ENCODE data around the gene FLT4. TPM values are rescaled to one million over a fixed set of nuclear protein-coding genes. Genes with fewer than 3 reads are reported as not detected.

FLT4 gene
- polyA plus RNA-seq, 10 donors, result 5.6 to 11.7 (median 8.1) TPM

DNA sequence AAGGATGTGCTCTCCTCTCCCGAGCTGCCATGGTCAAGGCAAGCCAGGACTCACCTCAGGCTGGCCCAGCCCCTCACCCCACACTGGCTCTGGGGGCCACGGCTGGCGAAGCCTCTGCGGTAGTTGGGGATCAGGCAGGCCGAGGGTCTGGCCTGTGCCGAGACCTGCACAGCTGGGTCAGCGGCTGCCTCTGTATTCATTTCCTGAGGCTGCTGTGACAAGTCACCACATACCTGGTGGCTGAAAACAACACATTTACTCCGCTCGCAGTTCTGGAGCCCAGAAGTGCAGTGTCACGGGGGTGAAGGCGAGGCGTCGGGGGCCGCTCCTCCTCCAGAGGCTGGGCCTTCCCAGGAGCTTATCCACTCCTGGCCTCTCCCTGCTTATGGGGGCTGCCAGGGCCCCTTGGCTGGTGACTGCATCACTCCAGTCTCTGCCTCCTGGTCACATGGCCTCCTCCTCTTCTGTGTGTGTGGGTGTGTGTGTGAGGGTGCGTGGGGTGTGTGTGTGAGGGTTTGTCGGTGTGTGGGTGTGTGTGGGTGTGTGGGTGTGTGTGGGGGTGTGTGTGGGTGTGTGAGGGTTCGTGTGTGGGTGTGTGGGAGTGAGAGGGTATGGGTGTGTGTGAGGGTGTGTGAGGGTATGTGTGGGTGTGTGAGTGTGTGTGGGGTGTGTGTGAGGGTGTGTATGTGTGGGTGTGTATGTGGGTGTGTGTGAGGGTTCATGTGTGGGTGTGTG, 54.9 kb downstream of the FLT4 start:
- no peak for DNase-seq

DNA sequence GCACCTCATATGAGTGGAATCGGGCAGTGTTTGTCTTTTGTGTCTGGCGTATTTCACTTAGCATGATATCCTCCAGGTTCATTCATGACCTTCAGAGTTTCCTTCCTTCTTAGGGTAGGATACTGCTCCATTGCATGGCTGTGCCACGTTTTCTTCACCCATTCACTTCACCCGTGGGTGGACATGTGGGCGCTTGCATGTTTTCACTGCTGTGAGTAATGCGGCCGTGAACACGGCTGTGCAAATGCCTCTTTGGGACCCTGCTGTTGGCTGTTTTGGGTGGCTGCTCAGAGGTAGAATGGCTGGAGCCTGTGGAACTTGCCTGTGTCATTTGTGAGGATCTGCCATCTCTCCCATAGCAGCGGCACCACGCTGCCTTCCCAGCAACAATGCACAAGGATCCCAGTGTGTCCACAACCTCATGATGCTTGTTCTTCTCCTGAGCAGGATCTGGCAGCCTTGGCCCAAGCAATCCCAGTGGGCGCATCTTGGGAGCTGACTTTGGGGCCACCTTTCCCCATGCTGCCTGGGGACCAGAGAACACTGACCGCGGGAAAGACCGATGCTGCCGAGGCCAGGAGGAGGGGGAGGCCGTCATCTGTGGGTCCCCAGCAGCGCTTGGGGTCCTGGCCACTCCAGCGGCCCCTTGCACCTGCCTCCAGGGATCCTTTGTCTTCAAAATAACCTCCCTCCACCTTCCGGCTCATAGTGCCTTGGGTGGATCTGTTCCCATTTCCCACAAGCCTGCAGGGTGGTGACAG, 55.8 kb downstream of the FLT4 start:
- DNase-seq, result no peak

DNA sequence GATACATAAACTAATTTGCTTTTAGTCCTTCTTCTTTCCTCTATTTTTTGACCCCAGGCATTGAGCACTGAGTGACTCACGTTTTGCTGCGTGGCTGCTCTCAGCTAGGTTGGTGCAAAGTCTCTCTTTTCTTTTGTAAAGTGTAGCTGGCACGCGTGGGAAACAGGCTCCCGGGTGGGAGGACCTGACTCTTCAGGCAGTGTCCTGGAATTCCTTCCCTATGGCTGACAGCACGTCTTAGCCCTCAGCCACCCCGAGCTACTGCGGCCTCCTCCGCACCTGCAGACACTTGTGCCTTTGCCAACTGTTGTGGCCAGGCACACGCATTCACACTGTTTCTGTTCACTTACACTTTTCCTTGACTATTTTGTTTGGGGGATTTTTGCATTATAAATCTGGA, 57.2 kb downstream of the FLT4 start:
- DNase-seq, result no peak

DNA sequence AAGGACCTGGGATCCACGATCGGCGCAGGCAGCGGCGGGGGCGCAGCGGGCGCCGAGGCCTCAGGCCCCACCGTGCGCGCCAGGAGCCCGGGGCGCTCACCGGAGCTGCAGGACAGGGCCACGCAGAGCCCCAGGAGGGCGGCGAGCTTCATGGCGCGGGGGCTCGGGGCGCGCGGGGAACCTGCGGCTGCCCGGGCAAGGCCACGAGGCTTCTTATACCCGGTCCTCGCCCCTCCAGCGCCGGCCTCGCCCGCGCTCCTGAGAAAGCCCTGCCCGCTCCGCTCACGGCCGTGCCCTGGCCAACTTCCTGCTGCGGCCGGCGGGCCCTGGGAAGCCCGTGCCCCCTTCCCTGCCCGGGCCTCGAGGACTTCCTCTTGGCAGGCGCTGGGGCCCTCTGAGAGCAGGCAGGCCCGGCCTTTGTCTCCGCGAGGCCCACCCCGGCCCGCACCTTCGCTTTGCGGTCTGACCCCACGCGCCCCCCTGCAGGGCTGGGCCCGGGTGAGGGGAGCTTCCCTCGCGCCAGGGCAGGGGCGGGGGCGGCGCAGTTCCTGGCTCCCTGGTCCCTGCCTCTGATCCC, 58.0 kb downstream of the FLT4 start, which contains the start of gene SCGB3A1:
Gene SCGB3A1, minus strand, starts transcription at position 189 of the 577 bp plus-strand sequence. Its CDS starts 37 bp downstream, at position 152.
- DNase-seq, result peak in 1 of 3 donors; percentile 49

DNA sequence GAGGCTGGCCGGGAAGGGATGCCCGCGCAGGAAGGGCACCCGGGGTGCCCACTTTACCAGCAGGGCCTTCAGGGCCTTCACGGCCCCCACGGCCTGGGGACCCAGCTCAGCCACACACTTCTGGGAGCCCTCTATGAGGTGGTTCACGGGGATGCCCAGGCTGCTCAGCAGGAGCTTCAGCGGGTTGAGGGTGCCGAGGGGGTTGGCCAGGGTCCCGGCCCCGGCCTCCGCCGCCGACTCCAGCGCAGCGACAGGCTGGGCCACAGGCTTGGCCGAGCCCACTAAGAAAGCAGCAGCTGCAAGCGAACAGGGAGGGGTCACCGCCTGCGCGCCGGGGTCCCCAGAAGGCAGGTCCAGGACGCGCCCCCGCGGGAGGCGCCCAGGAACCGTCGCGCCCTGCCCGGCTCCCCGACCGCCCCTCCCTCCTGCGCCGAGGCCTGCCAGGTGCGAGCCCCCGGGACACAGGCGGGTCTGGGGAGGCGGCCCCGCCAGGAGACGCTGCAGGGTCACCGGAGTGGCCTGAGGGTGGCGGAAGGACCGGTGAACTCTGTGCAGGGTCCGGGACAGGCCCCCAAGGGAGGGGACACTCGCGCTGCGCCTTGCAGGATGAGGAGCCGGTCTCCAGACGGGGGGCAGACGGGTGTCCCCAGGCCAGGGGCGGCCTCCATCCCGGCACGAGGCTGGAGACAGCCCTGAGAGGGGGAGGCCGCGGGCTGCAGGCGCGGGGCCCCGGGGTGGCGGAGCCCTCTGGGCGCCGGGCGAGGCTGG, 58.7 kb downstream of the FLT4 start:
- DNase-seq, result peak; percentile 6 to 67 (median 12)

DNA sequence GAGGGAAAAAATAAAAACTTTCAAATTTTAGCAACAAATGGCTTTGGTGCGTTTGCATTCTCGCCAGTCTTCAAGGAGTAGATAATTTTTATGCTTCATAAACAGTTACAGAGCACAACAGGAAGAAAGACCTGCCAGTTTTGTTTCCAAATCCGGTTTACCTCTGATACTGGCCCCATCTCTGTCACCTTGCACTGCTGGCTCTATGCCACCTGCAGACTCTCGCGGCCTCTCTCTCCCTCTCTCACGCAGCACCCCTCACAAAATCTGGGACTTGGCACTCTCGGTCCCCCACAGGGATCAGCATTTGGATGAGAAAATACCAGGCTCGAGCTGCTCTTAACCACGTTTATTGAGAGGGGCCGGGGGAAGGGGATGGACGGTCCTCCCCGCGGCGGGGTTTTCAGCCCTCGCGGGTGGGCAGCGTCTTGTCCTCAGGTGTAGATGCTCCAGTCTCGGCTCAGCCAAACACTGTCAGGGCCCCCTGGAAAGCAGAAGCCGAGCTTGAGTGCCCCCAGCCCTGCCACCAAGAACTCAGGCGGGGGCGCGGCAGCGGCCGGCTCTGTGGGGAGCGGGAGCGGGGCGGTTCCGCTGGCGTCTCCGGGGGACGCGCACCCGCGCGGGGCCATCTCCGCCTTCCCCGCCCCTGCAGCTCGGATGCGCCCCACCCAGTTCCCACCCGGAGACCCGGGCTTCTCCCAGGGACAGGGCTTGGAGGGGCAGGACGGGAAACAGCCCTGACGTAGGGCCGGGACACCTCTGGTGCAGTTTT, 59.4 kb downstream of the FLT4 start:
- DNase-seq, result peak in 1 of 3 donors; percentile 40

DNA sequence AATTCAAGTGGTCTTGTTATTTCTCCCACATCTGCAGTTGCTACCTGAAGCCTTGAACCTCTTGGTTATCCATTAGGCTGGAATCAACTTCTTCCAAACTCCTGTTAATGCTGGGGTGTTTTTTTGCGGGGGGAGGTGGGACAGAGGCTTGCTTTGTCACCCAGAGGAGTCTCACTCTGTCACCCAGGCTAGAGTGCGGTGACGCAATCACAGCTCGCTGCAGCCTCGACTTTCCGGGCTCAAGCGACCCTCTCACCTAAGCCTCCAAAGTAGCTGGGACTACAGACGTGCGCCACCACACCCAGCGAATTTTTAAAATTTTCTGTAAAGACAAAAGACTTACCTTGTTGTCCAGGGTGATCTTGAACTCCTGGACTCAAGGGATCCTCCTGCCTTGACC, 62.5 kb downstream of the FLT4 start:
- DNase-seq, result no peak

DNA sequence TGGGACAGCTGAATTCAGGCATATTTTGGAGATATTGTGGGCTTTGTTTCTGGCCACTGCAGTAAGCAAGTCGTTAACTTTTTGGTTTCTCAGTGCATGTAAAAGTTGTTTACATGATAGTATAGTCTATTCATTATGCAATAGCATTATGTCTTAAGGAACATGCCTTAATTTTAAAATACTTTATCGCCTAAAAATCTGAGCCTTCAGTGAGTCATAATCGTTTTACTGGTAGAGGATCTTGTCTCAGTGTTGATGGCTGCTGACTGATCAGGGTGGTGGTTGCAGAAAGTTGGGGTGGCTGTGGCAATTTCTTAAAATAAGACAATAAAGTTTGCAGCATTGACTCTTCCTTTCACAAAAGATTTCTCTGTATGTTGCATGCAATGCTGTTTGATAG, 63.2 kb downstream of the FLT4 start:
- no peak for DNase-seq

DNA sequence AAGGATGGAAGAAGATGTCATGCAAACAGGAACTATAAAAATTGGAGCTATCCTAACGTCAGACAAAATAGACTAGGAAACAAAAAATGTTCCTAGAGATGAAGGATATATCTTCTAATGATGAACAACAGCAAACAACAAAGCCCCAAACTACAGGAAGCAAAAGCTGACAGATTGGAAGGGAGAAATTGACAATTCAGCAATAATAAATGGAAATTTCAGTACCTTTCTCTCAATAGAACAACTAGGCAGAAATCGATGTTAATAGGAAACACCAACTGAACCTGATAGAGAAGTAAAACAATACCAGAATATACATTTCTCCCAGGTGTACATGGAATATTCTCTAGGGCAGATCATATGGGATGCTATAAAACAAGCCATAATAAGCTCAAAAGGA, 65.7 kb downstream of the FLT4 start:
- DNase-seq, result no peak

DNA sequence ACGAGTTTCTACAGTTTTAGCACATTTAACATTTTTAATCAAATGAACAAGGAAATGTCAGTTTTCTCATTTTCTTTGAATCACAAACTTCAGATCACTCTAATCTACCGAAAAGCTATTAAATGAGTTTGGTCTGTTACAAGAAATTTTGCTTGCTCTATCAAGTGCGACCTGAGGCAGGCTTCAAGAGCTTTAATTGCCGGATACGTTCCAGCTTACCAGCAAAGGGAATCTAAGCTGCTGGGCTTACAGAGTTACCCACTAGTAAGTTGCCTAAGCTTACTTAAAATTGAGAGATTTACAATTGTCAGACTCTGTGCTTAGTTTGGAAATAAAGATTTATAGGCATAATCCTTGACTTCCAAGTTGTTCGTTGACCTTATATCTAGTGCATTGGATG, 68.7 kb downstream of the FLT4 start:
- no peak for DNase-seq

DNA sequence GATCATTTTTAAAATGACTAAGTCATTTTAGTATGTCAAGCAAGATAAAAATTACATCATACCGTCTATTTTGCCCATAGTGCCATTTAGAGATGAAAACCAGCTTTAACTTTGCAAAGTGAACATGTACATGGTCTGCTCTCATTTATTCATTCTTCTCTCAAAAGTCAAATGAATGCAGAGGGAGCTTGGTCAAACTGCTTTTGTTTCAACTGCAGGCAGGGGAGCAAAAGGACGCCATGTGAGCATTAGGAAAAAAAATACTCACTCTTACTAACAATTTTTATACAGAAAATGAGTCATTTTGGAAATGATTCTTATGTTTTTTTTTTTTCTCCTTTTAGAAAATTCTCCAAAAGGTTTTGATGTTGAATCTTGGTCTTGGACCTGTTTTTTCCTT, 73.8 kb downstream of the FLT4 start:
- no peak for DNase-seq

DNA sequence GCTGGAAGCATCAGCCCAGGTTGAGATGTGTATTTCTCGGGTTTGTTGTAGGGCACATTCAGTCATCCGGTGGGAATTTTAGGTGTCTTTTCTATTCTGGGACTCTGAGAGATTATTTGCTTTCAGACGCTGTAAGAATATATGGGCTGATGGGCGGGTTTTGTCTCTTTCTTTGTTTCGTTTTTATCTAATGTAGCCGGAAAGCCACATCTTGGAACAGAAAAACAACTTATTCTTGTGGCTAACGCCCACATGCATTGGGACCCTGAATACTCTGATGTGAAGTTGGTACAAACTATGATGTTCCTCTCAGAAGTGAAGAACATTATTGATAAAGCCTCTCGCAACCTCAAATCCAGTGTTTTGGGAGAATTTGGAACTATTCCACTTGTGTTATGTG, 80.5 kb downstream of the FLT4 start:
- no peak for DNase-seq

DNA sequence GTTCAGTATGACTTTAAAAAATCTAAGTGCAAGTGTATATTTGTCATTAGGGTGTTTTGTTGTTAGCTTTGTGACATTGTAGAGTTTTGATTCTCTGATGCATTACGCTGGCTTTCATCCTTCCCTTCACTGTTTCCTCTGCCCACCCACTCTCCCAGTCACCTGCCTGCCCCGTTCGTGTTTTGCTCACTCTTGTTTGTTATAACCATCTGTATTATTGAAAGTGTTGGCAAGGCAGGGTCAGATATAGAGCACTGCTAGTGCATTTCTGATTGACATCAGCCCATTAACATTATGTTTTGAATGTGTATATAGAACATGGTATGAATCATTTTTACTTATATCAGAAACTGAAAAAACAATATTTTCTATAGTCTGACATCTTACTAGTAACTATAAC, 85.4 kb downstream of the FLT4 start:
- DNase-seq, result no peak

DNA sequence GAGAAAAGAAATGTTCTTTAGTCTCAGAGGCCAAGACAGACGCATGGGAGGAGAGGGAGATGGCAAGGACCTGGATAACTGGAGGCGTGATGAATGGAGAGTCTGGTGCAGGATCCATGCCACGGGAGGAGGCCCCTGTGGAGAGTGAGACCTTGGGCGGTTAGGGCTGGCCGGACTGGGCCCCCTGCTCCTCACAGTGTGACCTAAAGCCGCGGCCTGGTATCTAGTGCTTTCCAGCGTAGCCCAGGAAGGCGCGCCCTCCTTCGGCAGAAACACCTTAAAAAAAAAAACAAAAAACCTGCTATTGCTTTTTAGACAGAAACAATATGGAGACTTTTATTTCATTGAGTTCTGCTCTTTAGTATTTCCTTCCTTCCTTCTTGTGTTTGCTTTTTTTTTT, 91.2 kb downstream of the FLT4 start:
- no peak for DNase-seq

DNA sequence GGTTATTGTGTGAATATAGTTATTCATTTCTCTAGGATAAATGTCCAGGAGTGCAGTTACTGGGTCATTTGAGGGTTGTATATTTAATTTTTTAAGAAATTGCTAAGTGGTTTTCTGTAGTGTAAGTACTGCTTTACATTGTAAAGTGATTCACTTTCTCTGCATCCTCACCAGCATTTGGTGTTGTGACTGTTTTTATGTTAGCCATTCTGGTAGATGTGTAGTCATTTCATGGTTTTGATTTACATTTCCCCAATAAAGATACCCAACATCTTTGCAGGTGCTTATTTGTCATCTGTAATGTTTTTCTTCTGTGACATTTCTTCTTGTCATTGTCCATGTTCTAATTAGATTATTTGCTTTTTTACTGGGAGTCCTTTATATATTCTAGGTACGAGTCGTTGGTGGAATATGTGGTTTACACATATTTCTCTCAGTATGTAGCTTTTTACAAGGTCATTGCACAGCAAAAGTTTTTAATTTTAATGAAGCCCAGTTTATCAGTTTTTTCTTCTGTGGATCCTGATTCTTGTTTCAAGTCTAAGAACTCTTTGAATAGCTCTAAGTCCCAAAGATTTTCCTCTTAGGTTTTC, 92.1 kb downstream of the FLT4 start:
- no peak for DNase-seq

DNA sequence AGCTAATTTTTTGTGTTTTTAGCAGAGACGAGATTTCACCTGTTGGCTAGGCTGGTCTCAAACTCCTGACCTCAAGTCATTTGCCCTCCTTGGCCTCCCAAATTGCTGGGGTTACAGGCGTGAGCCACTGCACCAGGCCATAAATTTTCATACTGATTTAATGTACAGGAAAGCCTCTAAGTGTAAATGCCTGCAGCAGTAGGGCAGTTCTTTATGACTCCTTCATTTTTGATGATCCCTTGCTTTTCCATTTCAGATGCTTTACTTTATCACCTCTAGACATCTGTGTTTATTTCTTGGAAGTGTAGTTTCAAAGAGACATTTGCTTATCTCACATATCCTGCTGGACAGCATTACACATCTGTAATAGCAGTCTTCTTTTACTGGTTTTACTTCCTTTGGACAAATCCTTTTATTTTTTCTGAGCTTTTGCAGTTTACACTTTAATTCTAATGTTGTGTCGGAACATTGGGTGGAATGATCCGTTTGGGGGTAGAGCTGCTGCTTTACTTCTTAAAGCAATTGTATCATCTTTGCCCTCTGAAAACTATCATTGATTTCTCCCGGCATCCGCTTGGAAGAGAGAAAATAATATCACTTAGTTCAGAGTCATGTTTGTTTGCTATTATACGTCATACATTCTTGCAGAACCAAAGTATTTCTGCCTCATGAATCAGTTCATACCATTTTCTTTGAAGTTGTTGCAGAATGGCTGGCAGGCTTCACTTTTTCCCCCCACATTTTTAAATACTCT, 94.1 kb downstream of the FLT4 start:
- no peak for DNase-seq

DNA sequence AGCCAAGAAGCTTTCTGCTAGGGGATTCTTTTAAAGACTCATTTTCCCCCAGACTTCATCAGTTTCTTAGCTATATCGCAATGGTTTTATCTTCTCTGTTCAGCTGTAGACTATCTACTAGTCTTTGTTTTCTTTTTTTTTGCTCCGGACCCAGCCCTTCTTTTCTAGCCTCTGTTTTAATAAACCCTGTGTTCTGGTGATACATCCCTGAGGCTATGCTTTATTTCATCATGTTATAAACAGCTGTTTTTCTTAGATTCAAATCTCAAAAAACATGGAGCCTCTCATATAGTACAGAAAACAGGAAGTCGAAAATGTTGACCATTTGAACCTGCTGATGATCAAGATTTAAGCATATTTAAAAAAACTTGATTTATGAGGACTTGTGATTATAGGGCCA, 95.9 kb downstream of the FLT4 start:
- no peak for DNase-seq

All from muscle of back (tissue), 11 donors.